SK-N-MC (cell line): Measurements from ENCODE around the gene APOB.

Source experiments
- DNase-seq: peaks from one replicate; pipeline ENCODE4 v3.0.0-alpha.2; 2011; ENCODE audit warnings: low read depth, low spot score
- H3K27ac ChIP-seq: fragments of 200-600 bp; sonication (generic); 2 replicates; pipeline ENCODE4 v1.5.1; 2016; ENCODE audit warnings: mixed run types
- H3K36me3 ChIP-seq: fragments of 200-600 bp; sonication (generic); 2 replicates; pipeline ENCODE4 v1.6.1; 2017; ENCODE audit warnings: antibody characterized with exemption, low read length, mixed read lengths; ENCODE audit not compliant: insufficient read depth
- H3K4me3 ChIP-seq: fragments of 200-600 bp; sonication (generic); 2 replicates; pipeline ENCODE4 v1.5.1; 2016
- H3K9ac ChIP-seq: fragments of 200-600 bp; sonication (generic); 2 replicates; pipeline ENCODE4 v1.8.0; 2017; ENCODE audit warnings: mixed run types, mixed read lengths; ENCODE audit not compliant: insufficient read length
- H3K9me3 ChIP-seq: fragments of 200-600 bp; sonication (generic); 2 replicates; pipeline ENCODE4 v1.6.1; 2017; ENCODE audit warnings: low read depth, mild to moderate bottlenecking, antibody characterized with exemption, low read length, moderate library complexity, mixed read lengths
- EZH2 ChIP-seq: fragments of 200-600 bp; sonication (generic); IDR thresholded peaks from one replicate; pipeline ENCODE4 v1.6.1; 2017; ENCODE audit warnings: antibody characterized with exemption
- FOXP2 ChIP-seq: optimal IDR thresholded peaks from 2 replicates; pipeline ENCODE3; 2011; ENCODE audit warnings: mild to moderate bottlenecking, moderate library complexity; ENCODE audit not compliant: insufficient read depth; ENCODE audit errors: extremely low read length, control extremely low read depth
- POLR2AphosphoS5 ChIP-seq: IDR thresholded peaks from 2 replicates; pipeline ENCODE4 v1.6.1; 2012; ENCODE audit warnings: mild to moderate bottlenecking, low read depth, low read length, borderline replicate concordance

Gene APOB

GRCh38 chr2:20957788-20958525 lies 85.9 kb downstream of the APOB start:
- no peaks in the 10 kb centered on the region for H3K9me3 ChIP-seq
- no peak for TF ChIP-seq POLR2AphosphoS5
- no peak for TF ChIP-seq FOXP2
- TF ChIP-seq EZH2 = no peak
- DNase-seq = no peak
- no peak overlapping the region for H3K27ac ChIP-seq
- H3K9ac ChIP-seq = no peak overlapping the region
- H3K4me3 ChIP-seq = no peak overlapping the region
- H3K36me3 ChIP-seq = no peaks in the 10 kb centered on the region

DNA sequence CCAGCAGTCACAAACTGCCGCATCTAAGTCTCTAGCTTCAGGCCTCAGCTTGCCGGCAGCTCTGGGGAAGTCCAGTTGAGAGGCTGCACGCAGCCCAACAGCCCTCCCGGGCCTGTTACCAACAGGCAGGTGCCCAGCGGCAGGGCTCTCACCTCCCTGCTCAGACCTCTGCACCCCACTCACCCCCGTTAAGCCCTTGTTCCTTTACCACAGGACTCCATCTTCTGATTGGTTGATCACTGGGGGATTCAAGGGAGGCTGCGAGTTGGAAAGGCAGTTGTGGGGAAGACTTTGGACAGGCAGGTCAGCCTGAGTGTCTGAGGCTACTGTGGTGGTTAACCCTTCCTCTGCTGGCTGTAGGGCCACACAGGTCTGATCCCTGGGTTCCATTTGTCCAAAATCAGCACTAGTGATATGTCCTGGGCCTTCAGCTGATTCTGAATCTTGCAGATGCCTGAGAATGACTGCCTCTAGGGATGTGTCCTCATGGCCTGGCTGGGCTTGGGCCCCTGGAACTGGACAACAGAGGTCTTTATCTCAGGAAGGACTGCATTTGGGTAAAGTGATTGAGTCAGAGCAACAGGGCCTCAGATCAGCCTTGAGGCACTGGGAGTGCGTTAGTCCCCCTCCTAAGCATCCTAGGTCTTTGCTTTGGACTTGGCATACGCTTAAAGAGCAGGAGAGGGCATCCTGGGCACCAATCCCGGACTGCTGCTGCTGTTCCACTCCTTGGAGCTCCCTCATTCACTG lies 88.4 kb downstream of the APOB start:
- TF ChIP-seq FOXP2 = no peak
- no peak for TF ChIP-seq POLR2AphosphoS5
- no peak for TF ChIP-seq EZH2
- Histone ChIP-seq H3K9me3 (no peaks in the 10 kb centered on the region), H3K27ac (no peak overlapping the region), H3K4me3 (no peak overlapping the region), H3K9ac (no peak overlapping the region), H3K36me3 (no peaks in the 10 kb centered on the region)
- DNase-seq = no peak

DNA sequence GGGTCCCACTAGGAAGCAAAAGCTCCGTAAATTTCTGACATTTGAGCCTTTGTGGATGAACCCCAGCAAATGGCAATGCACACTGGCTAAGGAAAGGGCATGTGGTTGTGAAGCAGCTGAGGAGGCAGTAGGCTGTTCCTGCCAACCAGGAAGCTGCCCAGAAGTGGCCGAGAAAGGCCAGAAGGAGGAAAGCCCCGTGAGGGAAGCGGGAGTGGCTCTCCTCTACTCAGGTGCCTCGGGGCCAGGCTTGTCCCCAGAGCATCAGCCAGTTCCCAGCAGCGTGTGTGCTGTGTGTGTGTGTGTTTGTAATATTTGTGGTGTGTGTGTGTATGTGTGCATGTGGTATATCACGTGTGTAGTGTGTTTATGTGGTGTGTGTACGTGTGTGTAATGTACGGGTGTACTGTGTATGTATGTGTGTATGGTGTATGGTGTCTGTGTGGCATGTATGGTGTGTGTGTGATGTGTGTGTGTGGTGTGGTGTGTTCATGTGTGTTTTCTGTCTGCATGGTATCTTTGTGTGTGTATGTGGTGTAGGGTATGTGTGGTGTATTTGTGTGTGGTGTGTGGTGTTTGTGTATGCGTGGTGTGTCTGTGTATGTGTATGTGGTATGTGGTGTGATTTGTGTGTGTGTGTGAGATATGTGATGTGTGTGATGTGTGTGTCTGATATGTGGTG lies 90.6 kb downstream of the APOB start:
- no peak overlapping the region for H3K9ac ChIP-seq
- no peak for DNase-seq

More for the DNA sequence above, 90.6 kb downstream of the APOB start:
- Histone ChIP-seq H3K4me3 (no peak overlapping the region), H3K9me3 (no peaks in the 10 kb centered on the region), H3K27ac (no peak overlapping the region), H3K36me3 (no peaks in the 10 kb centered on the region)
- TF ChIP-seq POLR2AphosphoS5 (no peak), EZH2 (no peak), FOXP2 (no peak)
